Keratinocyte (primary cell): ENCODE data around the gene LPAR6.

Experiments
- EZH2 ChIP-seq: IDR thresholded peaks from one replicate; pipeline ENCODE4 v1.6.1; 2012; ENCODE audit warnings: inconsistent platforms, mild to moderate bottlenecking, low read length, moderate library complexity
- TF ChIP-seq, protein P1 (sequence below), 3 experiments: IDR thresholded peaks in 1 of 3; conservative IDR thresholded peaks in 1 of 3; optimal IDR thresholded peaks in 1 of 3; 2 replicates in 2 of 3; 3 replicates in 1 of 3; pipeline versions ENCODE3 to v1.5.1; 2011; ENCODE audit warnings: low read length in 3 of 3, mild to moderate bottlenecking in 3 of 3, moderate library complexity in 2 of 3, control low read depth in 1 of 3, inconsistent platforms in 1 of 3; ENCODE audit not compliant: insufficient read depth in 2 of 3; ENCODE audit errors: extremely low read depth in 1 of 3

- TF ChIP-seq, protein P1, sequence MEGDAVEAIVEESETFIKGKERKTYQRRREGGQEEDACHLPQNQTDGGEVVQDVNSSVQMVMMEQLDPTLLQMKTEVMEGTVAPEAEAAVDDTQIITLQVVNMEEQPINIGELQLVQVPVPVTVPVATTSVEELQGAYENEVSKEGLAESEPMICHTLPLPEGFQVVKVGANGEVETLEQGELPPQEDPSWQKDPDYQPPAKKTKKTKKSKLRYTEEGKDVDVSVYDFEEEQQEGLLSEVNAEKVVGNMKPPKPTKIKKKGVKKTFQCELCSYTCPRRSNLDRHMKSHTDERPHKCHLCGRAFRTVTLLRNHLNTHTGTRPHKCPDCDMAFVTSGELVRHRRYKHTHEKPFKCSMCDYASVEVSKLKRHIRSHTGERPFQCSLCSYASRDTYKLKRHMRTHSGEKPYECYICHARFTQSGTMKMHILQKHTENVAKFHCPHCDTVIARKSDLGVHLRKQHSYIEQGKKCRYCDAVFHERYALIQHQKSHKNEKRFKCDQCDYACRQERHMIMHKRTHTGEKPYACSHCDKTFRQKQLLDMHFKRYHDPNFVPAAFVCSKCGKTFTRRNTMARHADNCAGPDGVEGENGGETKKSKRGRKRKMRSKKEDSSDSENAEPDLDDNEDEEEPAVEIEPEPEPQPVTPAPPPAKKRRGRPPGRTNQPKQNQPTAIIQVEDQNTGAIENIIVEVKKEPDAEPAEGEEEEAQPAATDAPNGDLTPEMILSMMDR (optimal IDR thresholded peaks at IDR 0.05 in 1 of 3, IDR thresholded peaks at IDR 0.05 in 1 of 3, conservative IDR thresholded peaks at IDR 0.05 in 1 of 3; ENCODE audit: extremely low read depth in 1 of 3, insufficient read depth in 2 of 3, low read length in 3 of 3) = no peak
- TF ChIP-seq EZH2 = no peak
These were observed 15.2 kb downstream of the LPAR6 start for GRCh38 chr13:48397744-48398143.
